ENCODE results near the gene VCAM1.
"Not testable (repeated sequence)": the region's sequence is repeated elsewhere in the genome, so short reads cannot be mapped to it uniquely, and the experiment has no call there.

Gene VCAM1

GRCh38 chr1:100719490-100719889 lies at the start of gene VCAM1:
TSS of gene VCAM1 (plus strand) at chr1:100719742. CDS start at chr1:100719861, 119 bp downstream.
- DNase-seq (ENCODE audit: low read depth): no peak

DNA sequence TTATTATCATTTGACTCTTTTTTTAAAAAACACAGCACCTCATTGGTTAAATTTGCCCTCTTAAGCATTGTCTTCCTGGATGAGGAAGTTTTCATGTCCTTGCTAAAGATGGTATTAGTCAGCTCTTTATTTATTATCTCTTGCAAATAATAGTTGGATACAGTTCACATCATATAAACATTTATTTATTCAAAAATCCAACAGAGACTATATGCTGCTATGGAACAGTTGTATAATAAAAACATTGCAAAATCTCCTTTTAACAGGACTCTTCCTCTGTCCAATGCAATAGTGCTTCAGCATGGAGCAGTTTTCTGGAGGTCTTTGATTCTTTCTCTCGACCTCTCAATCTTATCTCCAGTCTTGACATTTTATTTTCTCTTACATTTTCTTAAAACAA lies 49.5 kb upstream of the VCAM1 start:
- DNase-seq (ENCODE audit: low read depth): no peak

DNA sequence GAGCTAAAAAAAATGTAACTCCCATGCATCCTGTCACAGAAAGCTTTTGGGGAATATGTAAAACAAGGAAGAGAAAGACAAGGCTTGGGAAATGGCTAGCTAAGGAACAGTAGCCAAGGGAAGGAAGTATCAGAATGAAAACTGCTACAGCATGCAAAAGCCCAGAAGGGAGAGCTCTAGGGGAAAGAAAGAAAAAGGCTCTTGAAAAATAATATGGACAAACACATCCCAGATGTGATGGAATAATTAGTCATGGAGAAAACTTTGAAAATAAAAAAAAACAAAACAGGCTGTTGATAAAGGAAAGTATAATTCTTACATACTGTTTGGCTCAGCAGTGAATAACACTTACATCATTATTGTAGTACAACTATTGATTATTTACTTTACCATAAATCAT lies 47.9 kb upstream of the VCAM1 start:
- DNase-seq (ENCODE audit: low read depth): peak; percentile 7

DNA sequence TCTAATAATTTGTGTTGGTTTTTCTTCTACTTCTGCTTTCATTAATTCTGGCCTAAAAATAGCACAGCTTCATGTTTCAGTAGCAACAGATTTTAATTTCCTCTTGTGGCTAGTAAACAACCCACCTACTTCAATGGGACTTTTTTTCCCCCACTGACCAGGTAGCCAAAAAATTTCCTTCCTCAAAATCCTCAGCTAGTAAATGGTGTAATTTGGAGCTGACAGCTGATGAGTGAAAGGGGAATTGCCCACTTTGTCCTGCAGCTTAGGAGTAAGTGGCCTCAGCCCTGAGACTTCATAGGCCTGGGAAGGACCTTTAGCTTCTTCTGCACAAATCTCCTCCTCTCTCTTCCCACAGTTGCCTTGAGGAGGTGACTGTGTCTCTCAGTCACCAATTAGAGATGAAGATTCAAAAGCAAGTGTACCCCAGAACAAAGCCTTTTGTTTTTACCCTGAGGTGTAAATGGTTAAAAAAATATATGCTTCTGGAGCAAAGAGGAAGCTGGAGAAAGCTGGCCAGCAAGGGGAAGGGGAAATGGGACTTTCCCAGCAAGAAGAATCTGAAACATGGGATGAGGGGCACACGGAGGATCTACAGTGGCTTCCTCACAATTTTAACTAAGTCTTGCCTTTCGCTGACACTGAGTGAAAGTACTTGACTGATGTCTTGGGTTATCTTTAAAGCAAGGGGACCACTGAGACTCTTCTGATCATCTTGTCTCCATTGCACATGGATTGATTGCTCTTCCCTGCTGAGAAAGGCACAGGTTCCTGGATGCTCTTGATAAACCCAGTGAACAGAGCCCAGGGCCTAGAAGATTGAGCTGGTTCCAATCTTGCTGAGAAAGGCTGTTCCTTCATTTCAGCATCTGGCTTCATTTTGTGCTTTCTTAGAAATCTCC lies 35.8 kb upstream of the VCAM1 start:
- no peak for DNase-seq (ENCODE audit: low read depth)

- no peak for DNase-seq (ENCODE audit: low read depth)
Observed at GRCh38 chr1:100699744-100700143, 19.8 kb upstream of the VCAM1 start.

DNA sequence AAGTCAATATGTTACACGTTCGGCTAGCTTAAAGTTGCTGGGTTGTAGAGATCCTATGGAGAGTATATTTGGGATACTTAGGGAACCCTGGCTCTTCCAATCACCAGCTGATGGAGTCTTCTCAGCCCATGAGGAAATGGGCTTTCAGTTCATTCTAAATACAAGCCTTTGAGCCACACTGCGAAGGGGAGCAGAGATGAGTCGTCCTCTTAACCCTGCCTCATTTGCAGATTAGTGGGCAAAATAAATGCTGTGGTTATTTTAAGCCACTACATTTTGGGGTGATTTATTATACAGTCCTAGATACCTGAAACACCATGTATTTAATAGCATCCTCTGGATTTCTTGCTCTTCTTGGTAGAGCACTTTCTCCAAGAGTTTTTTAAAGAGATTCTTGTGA lies 19.0 kb upstream of the VCAM1 start:
- DNase-seq (ENCODE audit: low read depth): no peak

- no peak for DNase-seq (ENCODE audit: low read depth)
Observed at GRCh38 chr1:100703052-100703451, 16.5 kb upstream of the VCAM1 start.

GRCh38 chr1:100703716-100704115 lies 15.8 kb upstream of the VCAM1 start:
- peak; percentile 34 for DNase-seq (ENCODE audit: low read depth)

DNA sequence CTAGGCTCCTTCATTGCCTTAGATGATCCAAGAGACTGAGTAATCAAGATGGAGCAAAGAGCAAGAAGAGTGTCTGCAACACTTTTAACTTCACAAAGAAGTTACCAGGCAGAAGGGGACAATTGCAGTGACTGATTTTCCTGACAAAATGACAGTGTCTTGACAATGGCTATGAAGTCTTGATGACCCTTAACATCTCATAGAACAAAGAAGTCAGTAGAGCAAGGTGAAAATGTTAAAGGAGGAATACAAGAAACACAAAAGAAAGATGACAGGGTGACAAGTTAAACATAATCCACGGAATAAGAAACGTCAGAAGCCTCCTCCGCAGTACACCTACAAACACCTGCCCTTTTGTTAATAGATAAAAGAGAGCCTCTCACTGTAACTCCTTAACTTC lies 15.1 kb upstream of the VCAM1 start:
- DNase-seq (ENCODE audit: low read depth): no peak

GRCh38 chr1:100706296-100706695 lies 13.2 kb upstream of the VCAM1 start:
- no peak for DNase-seq (ENCODE audit: low read depth)

DNA sequence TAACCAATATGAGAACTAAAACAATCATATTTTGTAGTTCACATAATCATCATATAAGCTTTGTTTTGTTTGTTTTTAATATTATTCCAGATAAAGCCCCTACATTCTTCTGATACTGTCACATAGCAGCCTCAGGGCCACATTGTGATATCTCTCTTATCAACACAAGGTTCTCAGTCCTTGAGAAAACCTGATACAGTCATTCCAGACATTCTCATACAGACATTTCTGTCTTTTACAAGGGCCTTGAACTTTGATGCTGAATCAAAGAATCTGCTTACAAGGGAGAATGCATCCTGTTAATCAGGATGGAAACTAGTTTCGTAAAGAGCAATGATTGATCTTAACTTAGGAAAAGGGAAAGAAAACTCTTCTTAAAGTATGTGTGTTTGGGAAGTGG lies 12.7 kb upstream of the VCAM1 start:
- no peak for DNase-seq (ENCODE audit: low read depth)

DNA sequence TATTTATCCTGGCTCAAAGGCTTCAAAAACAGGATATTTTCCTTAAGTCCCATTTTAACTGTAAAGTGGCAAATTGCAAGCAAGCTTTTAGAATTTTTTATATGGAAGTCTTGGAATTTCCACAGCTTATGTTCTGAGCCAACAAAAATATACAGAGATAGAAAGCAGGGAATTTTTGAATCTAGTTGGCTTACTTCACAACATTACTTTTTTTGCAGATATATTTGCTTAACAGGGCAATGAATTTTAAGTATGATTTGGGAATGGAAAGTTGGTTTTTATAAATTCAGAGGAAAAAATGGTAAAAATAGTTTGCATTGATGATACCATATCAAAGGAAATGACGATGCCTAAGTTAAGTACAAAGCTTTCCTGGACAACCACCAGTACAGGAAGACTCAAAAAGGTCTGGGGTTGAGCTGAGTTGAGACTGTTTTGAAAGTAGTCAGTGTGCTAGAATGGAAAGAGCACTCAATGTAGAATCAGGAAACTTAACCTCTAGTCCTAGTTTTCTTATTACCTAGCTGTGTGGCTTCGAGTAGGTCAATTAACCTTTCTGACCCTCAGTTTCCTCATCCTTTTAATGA lies 11.0 kb upstream of the VCAM1 start:
- no peak for DNase-seq (ENCODE audit: low read depth)

DNA sequence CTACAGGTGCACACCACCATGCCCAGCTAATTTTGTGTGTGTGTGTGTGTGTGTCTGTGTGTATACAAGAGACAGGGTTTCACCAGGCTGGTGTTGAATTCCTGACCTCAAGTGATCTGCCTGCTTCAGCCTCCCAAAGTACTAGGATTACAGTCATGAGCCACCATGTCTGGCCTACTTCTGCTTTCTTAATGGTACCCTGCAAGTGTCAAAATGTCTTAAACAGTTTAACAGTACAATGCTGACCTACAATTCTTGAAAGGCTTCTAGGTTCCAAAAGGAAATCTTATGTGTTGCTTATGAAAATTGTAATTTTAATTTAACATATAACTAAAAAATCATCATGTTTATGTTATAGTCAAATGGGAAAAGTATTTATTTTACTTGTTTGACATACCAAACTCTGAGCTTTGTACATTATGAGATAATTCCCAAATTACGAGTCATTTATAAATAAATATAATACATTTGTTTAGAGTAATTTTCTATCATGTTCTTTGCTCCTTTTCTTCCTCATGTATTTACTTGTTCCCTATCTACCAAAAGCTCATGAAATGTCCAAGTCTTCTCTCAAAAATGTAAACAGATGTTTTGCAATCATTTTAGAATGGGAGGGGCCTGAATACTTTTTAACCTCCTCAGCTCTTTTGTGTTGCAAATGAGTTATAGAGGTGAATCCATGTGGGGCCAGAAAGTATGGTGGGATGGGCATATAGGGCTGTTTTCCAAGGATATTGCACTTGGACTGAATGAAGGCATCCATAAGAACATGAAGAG lies 8.4 kb upstream of the VCAM1 start:
- peak; percentile 59 for DNase-seq (ENCODE audit: low read depth)

- DNase-seq (ENCODE audit: low read depth): not testable (repeated sequence)
Observed at GRCh38 chr1:100713027-100713426, 6.5 kb upstream of the VCAM1 start.

DNA sequence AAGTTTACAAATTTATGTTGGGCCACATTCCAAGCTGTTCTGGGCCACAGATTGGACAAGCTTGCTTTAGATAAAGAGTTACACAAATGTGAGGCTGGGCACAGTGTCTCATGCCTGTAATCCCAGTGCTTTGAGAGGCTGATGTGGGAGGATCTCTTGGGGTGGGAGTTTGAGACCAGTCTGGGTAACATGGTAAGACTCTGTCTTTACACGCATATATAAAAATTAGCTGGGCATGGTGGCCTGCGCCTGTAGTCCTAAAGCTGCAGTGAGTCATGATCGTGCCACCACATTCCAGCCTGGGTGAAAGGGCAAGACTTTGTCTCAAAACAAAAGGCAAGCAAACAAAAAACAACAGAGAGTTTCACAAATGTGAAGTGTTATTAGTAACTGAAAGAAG lies 5.9 kb upstream of the VCAM1 start:
- no peak for DNase-seq (ENCODE audit: low read depth)

DNA sequence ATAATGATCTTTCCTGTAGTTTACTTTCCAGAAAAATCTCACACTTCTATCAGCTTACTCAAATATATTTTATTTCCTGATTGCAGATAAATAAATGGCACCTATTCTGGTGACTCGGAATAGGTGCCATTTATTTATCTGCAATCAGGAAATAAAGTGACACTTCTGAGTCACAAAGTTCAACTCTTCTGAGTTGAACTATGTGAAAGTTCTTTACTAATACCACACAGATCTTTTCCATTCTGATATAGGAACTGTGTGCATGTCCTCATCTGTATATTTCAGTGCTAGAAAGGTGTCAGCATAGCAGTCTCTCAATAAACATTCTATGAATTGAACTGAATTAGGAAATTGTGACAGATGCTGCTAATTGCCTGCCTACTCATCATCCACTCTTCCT lies 4.9 kb upstream of the VCAM1 start:
- no peak for DNase-seq (ENCODE audit: low read depth)

DNA sequence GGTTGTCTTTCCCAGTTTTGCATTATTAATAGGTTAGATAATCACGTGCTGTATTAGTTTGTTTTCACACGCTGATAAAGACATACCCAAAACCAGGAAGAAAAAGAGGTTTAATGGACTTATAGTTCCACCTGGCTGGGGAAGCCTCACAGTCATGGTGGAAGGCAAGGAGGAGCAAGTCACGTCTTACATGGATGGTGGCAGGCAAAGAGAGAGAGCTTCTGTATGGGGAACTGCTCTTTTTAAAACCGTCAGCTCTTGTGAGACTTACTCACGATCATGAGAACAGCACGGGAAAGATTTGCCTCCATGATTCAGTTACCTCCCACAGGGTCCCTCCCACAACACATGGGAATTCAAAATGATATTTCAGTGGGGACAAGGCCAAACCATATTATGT lies 2.3 kb upstream of the VCAM1 start:
- no peak for DNase-seq (ENCODE audit: low read depth)

GRCh38 chr1:100718581-100718980 lies 961 bp upstream of the VCAM1 start:
- no peak for DNase-seq (ENCODE audit: low read depth)

DNA sequence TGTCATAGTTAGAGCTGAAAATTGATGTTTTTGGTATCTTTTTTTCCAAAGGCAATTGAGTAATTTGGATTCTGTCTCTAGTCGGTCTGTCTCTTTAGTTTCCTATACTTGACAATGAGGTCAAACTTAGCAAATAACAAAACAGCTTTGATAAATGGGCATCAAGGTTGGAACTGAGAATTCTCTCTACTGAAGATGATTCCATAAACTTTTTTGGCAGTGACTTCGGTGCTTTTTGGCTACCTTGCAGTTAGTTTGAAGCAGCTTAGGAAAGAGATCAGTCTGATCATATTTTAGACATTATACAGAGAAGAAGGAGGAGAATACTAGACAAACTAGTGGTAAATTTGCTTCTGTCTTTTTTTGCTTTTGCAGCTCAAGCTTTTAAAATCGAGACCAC lies 559 bp downstream of the VCAM1 start:
- no peak for DNase-seq (ENCODE audit: low read depth)

DNA sequence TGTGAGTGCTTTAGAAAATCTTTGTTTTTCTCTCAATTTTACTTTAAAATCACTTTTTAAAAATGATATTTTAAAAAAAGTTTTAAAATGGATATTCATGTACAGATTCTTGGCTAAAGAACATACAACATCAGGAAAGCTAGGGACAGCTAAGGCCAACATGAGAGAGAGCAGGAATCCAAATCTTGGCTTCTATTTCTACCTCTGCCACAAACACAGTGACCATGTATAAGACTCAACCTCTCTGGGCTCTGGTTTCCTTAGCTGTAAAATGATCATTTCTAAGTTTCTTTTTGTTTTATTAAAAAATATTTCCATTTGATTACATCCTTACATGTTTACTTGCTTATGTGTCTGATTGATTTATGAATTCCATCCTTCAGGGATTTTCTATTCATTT lies 1.2 kb downstream of the VCAM1 start:
- DNase-seq (ENCODE audit: low read depth): no peak

DNA sequence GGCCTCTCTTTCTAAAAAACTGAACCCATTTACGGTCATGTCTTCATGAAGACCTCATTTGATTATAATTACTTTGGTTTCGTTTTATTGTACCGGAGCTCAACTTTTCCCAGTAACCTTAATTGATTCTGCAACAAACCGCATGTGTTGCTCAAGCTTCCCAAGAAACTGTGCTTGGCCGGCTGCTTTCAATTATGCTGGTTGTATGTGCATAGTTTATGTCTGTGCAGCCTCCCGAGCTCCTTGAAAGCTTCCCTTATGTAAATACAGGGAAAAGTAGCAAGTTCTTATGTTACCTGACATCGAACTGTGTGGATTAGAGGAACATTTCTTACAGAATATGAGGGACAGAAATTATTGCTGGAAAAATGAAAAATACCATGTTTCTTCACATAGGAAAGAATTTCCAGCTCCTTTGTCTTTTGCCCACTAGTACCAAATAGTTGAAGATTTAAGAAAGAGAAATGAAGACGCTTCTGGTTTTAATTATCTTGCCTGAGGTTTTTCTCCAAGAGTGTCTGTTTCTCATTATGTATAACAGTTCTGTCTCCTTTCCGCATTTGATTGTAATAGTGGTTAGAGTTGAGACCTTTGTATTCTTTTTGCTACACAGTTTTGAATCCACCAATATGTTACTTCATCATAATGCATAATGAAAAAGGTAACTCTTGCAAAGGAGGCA lies 2.1 kb downstream of the VCAM1 start:
- DNase-seq (ENCODE audit: low read depth): peak; percentile 90

DNA sequence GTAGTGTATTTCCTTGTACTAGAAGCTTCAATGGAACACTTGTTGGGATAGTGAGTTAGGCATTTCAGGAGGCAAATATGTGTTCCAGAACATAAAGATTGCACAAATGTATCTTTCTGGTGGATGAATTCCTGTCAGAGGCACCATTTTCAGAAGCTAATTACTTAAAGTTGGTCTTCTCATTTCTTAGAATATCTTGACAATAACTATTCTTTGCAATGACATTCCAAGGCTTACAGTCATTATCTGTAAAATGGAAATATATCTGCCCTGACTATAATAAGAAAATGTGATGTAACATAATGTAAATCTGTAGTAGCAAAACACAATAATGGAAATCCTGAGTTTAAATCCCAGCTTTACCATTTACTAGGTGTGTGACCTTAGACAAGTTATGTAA lies 2.7 kb downstream of the VCAM1 start:
- DNase-seq (ENCODE audit: low read depth): no peak

Measured in GM04503 (cell line).